Right hindlimb (tissue), 1 donor: Measurements from ENCODE around the gene RAD21L1.

Experiments
- DNase-seq: peaks from one replicate; pipeline ENCODE4 v3.0.0-alpha.2; 2018

RAD21L1 gene

DNA sequence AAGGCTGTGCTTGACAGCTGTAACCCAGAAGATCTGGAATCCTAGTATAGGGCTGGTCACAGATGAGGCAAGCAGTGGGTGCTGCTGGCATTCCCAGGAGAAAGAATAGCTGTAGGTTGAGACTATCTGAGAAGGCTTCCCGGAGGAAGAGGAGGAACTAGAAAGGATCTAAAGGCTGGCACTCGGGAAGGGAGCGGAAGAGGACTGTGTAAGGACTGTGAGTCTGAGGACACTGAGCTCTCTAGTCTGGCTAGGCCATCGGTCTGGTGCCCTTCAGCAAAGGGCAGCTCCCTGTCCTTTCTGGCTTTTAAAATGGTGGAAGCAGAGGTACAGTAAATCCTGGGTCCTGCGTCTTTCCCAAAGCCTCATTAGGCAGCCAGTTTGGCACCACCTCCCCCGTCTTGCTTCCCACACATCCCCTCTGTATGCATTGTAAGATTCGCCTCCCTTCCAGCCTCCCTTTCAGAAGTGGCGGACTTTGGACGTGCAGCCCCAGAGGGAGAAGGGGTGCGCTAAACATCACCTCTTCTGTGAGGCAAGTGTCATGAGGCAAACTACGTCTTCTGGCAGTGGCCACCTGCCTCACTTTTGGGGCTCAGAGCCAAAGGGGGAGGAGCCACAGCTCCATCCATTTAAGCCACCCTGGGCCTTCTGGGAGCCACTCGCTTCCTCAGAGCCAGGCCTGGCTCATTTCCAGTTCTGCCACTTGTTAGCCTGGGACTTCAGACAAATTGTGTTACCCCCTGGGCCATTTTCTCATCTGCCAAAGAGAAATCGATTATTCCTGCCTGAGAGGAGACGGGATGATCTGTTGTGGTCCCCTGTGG, 48.9 kb downstream of the RAD21L1 start:
- DNase-seq = no peak

DNA sequence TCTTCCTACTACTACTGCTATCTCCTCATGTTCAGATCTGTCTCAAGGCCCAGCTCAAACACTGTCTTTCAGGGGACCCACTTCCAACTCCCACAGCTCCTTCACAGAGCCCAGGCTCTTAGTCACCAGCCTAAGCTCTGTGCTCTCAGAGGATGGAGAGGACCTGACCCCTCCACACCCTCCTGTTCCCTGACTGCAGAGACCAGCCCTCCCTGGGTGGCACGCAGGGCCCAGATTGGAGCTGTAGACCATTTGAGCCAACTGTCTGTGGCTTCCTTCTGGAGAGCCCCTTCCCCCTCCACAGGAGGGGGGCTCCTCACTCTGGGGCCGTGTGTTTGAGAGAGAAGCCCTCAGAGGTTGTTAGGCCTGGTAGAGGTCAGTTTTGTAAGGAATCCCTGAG, 50.1 kb downstream of the RAD21L1 start:
- no peak for DNase-seq

DNA sequence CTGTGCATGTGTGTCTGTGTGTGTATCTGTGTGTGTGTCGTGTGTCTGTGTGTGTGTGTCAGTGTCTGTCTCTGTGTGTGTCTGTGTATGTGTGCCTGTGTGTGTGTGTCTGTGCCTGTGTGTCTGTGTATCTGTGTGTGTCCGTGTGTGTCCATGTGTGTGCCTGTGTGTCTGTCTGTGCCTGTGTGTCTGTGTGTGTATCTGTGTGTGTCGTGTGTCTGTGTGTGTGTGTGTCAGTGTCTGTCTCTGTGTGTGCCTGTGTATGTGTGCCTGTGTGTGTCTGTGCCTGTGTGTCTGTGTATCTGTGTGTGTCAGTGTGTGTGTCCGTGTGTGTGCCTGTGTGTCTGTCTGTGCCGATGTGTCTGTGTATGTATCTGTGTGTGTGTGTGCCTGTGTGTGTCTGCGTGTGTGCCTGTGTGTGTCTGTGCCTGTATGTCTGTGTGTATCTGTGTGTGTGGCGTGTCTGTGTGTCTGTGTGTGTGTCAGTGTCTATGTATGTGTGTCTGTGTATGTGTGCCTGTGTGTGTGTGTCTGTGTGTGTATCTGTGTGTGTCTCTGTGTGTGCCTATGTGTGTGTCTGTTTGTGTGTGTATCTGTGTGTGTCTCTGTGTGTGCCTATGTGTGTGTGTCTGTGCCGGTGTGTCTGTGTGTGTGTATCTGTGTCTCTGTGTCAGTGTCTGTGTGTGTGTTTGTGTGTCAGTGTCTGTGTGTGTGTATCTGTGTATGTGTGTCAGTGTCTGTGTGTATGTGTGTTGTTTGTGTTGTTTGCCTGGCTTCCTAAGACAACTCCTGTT, 51.9 kb downstream of the RAD21L1 start:
- DNase-seq = no peak

DNA sequence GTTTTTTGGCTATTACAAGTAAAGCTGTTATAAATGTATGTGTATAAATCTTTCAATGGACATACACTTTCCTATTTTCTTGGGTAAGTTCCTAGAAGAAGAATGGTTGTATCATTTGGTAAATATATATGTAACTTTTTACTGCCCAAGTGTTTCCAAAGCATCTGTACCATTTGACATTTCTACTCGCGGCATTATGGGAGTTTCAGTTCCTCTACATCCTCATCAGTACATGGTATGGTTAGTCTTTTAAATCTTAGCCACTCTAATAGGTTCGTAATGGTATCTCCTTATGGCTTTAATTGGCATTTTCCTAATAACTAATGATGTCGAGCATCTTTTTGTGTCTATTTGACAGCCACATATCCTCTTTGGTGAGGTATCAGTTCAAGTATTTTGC, 53.1 kb downstream of the RAD21L1 start:
- no peak for DNase-seq

DNA sequence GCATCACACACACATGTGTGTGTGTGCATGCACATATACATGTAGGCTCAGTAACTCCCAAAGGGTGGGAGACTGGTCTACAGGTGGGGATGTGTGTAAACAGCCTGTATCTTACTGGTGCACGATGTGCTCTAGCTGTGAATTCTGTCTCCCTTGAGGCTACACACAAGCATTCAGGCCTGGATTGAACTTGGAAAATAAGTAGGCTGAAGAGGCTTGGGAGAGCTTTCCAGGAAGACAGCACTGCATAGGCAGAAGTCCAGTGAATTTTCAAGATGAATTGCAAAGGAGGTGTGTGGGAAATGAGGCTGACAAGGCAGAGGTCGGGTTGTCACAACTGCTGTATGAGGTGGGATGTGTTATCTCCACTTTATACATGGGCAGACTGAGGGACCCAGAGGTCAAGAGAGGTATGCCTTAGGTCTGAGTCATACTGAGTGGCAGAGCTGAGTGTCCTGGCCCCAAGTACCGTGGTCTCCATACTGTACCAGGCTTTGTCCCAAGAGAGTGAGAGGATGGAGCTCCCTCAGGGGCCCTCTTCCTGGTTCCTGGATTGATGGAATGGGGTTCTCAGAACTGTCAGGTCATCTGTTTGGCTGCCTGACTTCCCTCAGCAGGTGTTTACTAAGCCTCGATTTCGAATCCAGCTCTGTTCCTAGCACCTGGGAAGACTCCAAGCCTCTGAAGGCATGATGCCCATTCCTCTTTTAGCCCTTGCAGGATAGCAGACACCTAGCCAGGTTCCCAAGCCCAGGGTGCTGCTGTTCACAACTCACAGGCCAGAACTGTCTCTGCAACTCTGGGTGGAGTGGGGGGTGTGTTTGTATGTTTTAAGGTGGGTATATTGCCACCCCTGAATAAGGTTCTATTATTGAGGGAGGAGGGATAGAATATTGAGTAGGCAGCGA, 54.6 kb downstream of the RAD21L1 start:
- no peak for DNase-seq

DNA sequence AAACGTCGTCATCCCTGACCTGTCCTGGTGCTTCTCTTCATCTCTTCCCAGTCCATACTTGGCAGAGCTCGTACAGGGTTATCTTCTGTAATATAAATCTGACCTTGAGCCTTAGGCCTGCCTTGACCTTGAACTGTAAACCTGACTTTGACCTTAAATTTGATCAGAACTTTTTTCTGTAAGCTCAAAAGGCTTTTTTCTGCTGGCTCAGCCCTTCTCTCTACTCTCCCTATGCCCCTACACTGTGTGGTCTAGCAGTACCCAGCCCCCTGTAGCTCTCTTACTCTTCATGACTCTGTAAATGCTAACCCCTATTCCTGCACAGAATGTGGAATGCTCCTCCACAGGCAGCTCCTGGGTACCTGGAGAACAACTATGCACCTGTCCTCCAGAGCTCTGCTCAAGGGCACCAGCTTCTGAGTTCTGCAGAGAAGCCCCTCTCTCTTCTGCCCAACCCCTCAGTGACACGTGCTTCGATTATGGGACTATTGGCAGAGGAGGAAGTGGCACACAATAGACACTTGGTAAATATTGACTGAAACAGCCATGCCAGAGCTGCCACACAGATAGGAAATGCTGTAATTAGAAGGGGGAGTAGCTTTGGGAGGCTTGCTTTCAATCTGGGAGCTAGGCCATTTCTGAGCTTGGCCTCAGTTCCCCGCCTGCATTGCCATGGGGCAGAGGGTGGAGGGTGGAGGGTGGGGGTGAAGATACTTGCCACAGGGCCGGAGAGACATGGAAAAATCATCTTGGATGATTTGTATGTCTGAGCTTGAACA, 55.6 kb downstream of the RAD21L1 start:
- no peak for DNase-seq

DNA sequence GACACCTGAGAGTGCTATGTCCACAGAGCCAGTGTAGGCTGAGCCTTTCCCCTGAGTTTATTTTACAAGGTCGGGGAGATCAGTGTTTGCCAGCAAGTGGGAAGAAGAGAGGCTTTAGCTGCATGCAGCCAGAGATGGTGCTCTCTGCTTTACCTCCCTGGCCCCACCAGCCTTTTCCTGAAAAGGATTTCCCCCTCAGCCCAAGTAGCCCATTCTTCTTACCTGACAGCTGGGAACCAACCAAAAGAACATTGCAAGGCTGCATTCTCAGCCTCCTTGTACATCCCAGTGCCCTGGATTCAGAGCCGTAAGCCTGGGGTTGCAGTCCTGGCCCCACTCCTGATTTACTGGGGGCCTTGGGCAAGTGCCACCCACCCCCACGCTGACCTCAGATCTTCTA, 57.1 kb downstream of the RAD21L1 start:
- DNase-seq = no peak

DNA sequence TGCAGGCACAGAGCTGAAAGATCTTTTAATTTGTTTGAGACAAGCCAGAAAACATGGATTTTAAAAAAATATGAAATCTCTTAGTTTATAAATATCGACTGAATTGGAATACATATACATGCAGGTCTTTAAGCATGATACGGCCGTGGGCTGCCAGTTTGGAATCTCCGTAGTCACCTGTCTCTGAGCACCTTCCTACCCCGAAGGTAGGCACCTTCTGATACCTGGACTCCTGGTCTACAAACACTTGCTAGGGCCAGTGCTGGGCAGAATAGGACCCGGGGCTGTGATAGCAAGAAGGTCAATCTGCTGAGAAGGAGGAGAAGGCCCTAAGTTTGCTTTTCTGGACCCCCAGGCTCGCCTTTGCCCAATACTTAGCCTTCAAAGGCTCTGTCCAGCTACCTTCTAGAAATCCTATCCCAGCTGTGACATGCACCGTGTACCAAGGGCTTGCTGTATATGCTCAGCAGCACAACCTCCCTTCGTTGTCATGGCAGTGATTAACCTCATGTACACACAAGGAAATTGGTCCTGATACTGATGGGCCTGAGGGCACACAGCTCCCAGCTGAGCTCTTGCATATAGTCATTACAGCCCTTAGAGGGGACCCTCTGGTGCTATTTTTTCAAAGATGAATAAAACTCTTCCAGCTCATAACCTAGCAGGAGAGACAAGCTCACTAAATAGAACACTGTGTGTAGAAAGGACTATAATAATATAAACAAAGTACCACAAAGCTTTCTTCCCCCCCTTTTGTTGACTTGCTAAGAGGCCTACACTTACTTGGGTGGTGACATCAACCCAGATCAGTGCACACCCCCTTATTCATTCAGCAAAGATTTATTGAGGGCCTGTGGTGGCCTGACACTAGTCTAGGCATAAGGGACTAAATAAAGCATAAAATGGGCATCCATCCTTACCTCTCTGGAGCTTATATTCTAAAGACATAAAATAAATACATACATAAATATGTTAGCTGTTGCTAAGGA, 58.0 kb downstream of the RAD21L1 start:
- no peak for DNase-seq

DNA sequence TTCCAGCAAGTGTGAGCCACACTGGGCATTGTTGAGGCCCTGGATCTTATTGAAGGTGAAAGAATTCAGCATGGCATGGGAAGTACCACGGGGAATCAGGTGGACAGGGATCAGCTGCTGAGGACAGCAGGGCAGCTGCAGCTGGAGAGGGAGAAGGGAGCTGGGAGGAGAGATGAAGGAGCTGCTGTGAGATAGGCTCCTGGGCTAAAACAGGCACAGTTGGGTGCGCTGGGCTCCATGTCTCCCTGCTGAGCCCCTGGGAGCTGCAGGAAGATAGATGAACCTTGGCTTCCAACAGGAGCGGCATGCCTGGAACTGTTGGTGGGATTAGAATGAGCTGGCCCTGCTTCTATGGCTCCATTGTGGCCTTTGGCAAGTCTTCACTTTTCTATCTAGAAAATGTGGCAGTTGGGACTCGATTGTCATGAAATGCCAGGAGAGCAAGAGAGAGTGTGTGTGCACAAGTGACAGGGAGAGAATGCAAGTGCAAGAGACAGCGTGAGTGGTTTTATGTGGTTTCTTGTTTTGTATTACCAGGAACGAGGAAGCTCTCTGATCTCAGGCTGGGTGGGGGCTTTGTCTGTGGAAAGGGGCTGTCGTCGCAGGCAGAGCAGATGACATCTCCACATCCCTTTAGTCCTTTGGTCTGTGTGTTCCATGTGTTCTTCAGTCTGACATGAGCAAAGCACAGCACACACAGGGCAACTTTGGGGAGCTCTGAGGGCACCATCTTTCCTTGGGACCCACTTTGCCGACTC, 60.6 kb downstream of the RAD21L1 start:
- no peak for DNase-seq

DNA sequence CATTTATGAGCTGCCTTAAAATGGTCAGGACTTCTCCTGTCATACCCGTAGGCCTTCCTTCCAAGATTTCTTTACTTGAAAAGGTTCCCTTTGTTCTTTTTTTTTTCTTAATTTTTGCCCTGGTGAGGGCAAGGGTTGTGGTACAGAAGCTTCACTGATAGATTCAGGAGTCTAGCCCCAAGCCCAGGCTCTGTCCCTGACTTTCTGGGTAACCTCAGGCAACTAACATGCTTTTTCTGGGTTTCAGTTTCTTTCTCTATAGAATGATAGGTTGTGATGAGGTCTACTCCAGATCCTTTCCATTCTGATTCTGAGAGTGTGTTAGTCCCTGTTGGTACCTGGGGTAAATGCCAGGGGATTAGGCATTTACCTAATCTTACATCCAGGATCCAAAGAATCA, 61.5 kb downstream of the RAD21L1 start:
- no peak for DNase-seq

DNA sequence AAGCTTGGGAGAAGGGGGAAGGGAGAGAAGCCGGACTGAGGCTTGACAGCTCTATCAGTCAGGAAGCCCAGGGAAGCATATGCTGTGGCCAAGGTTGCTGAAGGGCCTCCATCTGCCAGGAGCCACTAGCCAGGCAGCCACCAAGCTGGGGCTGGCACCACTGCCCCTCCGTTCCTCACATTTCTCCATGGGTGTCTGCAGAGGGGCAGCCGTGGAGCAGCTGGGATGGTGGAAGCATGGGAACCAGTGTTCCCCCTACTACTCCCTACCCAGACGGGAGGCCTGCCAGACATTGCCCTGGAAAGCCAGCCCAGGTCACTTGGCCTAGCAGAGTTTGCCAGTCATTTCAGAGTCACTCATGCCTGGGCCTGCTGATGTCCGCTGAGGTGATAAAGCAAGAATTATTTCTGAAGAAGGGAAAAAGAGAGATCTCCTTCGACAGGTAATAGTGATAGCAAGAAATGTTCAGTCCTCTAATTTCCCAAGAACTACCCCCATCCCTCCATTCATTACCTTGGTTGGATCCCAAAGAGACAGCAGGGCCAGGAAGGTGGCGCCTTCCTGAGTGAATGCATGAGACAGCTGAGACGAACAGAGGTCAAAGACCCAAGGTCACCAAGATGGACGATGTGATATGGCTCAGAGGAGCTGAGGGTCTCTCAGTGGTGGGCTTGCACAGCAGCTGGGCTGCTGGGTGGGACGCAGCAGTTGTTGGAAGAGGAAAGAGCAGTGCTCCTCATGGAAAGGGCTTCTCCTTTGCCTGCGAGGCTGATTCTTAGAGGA, 62.1 kb downstream of the RAD21L1 start:
- DNase-seq = no peak

DNA sequence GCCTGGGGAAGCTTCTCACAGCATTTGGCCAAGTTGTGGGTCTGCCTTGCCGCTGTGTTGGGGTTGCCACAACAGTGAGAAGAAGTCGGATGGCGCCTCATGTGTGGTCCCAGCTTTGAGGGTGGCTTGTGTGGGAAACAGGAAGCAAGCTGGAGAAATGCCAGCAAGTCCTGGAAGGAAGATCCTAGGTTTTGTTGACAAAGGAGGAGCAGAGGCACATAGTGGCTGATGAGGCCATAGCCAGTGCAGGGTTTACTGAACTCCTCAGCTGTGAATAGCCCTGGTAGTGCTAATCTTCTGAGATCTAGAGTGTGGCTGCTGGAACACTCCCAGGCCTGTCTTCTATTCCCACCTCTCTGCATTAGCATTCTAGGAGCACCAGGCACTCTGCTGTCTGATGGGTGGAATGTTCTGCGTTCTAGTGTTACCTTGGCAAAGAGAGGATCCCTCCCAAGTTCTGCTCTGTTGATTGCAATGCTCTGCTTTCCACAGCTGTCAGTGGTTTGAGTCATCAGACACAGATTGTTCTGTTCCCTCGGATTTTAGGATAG, 65.4 kb downstream of the RAD21L1 start:
- no peak for DNase-seq

DNA sequence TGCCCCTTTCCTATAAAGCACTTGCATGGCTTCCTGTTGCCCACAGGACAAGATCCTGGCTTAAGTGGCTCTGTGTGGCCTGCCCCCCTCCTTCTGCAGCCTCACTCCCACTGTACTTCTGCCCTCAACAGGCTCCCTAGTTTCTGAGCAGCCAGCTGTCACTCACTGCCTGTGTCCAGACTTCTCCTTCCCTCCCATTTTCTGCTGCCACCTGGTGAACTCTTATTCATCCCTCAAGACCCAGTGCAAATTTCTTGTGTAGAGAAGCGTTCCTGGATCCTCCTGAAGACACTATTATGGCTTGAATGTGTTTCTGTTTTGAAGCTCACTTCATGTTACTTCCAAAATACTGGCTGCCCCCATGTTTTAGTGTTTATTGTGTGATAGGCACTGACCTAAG, 66.8 kb downstream of the RAD21L1 start:
- DNase-seq = no peak

DNA sequence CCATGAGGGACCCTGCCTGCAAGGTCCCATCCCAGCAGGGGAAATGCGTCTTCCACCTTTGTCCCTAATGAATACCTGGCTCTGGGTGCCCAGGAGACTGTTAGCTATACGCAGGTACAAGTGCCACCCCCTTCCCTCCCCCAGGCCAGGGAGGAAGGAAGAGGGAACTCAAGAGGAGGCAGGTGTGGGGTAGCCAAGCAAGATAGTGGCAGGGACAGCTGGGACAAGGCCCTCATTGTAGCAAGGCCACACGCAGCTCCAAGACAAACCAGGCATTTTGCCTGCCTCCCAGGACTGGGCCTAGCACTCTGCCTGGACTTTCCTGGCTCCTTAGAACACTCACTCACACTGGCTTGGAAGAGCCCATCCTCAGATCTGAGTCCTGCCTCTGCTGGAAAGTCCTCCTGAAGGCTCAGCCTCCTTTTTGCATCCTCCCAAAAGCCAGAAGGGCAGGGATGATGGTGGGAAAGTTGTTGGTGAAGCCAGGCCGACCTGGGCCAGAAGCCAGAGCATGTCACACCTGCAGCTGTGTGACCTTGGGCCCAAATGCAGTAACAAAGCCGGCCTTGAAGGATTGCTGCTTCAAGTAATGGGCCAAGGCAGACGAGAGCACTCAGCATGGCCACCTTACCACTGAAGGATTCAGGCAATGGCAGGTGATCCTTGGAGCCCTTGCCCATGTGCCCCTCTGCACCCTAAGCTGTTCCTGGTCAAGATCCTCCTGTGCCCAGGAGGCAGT, 68.0 kb downstream of the RAD21L1 start:
- no peak for DNase-seq

DNA sequence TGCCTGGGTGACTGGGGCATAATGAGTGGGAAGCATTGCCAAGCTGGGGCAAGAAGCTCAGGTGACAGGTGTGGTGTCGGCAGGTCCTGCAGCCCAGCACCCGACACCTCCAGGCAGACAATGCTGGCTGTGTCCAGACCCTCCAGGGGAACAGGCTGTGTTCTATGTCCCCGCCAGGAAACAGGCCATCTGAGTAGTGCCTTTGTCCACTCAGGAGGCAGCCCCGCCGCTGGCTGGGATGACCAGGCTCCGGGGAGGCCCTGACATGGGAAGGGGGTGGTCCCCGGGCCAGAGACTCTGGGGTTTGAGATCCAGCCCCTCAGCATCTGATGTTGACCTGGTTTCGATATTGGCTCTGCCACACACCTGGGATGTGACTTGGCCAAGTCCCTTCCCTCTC, 68.7 kb downstream of the RAD21L1 start:
- DNase-seq = no peak

DNA sequence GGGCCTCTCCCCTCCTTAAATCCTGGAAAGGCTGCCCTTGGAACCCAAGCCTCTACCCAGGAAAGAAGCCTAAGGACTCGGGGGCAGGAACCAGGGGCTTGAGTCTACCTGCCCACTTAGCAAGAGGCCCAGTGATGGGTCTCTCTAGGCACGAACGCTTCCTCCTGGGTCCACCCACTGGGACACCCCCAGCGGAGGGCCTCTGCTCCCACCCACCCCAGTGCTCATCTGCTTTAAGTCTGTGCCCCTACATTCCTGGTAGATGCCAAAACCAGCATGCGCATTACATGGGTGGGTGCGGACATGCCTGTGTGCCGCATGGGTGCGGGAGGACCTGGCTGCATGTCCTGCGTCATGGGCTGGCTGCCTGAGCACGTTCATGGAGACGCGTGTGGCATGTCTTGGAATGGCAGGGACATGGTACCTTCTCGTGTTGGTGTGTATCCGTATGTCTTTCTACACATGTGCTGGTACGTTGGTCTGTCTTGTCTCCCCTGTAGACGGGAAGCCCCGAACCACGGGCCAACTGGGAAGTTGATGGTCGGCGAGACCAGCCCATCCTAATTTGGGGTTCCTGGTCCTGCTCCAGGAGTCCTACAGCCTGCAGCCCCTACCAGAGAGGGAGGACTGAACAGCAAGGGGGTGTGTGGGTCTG, 69.6 kb downstream of the RAD21L1 start:
- no peak for DNase-seq

DNA sequence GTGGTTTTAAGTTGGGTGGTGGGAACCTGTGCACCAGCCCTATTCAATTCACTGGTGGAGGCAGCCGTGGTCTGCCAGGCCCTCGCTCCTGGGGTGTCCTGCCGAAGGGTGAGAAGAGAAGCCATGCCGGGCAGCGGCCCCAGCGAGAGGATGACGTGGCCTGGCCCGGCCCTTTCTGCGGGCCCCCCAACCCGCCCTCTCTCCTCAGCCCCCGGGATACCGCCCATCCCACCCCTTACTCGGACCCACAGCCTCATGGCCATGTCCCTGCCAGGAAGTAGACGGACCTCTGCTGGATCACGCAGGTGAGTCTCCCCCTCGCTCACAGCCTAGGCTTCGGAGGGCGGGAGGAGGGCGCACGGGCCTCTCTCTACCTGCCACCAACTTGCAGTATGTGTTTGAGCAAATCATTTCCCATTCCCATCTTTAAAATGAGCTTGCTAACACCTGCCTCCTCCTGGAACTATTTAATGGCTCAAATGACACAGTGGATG, 70.3 kb downstream of the RAD21L1 start:
- DNase-seq = no peak

DNA sequence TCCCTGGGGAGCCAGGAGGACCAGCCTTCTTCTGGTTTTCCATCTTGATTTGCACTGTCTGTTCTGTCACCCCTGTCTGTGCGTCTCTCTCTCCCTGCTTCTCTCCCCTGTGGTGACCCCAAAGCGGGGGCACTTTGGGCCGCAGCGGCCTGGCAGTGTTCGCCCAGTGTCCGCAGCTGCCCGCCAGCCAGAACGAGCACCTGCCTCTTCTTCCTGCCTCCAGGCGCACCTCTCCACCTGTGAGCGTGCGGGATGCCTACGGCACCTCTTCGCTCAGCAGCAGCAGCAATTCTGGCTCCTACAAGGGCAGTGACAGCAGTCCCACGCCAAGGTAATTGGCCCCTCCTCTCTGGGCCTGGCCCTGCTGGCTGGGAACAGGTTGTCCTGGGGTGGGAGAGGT, 71.1 kb downstream of the RAD21L1 start:
- no peak for DNase-seq
